Hematopoietic multipotent progenitor cell (in vitro differentiated cells): ENCODE data around the gene GSTCD. TPM values are rescaled to one million over a fixed set of nuclear protein-coding genes. Genes with fewer than 3 reads are reported as not detected.
"Not testable (repeated sequence)": the region's sequence is repeated elsewhere in the genome, so short reads cannot be mapped to it uniquely, and the experiment has no call there.

ENCODE experiments used
- DNase-seq, 3 donors: peaks; one replicate each; pipeline ENCODE4 v3.0.0-alpha.2; 2011 to 2015; ENCODE audit warnings: low read depth in 2 of 3, low spot score in 2 of 3
- total RNA-seq: library from RNA; depleted of rRNA; stranded (reverse); fragments of >200 nt; gene quantifications from one replicate; pipeline ENCODE4 v1.2.3, GENCODE V29; 2012

Gene GSTCD
- total RNA-seq, 1 donor, result 9.2 TPM

GRCh38 chr4:105714932-105715331 is 6.3 kb downstream of the GSTCD start:
- no peak for DNase-seq

DNA sequence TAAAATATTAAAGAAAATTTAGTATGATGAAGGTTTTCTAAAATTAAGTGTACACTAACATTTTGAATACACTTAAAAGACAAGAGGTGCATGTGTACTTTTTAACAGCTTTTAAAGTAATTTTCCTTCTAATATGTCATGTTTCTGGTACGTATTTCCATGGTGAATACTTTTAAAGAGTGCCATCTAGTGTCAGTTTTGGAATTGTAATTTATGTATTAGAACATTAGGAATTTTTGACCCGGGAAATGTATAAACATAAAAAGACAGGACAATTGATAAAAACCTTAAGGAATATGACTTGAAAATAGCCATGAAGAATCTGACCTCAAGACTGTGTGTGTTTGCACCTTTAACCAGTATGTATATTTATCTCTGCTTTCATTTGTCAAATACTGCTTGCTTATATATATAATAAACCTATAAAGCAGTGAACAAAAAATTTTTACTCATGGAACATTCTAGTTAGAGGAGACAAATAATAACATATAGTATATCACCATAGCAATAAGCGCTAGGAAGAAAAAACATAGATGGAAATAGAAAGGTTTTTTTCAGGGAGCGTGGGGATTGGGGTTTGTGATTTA is 7.2 kb downstream of the GSTCD start:
- peak in 2 of 3 donors; percentile 25 to 40 for DNase-seq

DNA sequence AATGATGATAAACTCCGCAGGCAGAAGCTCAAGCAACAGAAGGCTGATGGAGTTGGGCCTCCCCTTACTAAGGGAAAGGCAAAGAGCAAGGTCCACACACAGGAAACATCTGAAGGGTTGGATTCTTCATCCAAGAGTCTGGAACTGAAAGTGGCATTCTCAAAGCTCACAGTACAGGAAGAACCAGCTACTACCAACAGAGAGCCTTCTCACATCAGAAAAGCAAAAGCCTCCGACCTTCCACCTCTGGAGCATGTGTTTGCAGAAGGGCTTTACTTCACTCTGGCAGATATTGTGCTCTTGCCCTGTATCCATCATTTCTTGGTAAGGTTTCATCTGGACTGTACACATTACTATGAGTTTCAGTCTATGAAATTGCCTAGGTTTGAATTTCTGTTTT is 10.6 kb downstream of the GSTCD start:
- DNase-seq, result no peak

- DNase-seq, result no peak
These were observed 17.0 kb downstream of the GSTCD start for GRCh38 chr4:105725623-105726022.

GRCh38 chr4:105729895-105730294 is 21.3 kb downstream of the GSTCD start:
- not testable (repeated sequence) for DNase-seq

DNA sequence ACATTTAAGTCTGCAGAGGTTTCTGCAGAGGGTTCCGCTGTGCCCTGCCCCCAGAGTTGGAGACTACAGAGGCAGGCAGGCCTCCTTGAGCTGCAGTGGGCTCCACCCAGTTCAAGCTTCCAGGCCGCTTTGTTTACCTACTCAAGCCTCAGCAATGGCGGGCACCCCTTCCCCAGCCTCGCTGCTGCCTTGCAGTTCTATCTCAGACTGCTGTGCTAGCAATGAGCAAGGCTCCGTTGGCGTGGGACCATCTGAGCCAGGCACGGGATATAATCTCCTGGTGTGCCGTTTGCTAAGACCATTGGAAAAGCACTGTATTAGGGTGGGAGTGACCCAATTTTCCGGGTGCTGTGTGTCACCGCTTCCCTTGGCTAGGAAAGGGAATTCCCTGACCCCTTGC is 26.6 kb downstream of the GSTCD start:
- not testable (repeated sequence) for DNase-seq

DNA sequence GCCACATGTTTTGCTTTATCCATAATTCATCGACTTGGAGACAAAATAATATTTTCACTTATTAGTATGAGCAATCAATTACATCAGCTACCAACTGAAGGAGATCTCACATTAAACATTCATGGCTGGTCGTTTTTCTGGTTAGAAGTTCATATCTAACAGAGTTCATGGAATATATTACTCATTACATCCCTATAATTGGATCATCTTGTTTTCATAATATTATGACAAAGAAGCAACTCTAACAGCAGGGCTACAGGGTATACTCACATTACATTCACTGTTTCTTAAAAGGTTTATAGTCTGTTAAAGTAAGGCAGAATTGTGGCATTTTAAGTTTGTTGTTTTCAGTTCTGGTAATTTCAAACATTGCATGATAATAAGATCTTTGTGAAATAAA is 33.0 kb downstream of the GSTCD start:
- no peak for DNase-seq

- no peak for DNase-seq
These were observed 39.6 kb downstream of the GSTCD start for GRCh38 chr4:105748222-105748621.

DNA sequence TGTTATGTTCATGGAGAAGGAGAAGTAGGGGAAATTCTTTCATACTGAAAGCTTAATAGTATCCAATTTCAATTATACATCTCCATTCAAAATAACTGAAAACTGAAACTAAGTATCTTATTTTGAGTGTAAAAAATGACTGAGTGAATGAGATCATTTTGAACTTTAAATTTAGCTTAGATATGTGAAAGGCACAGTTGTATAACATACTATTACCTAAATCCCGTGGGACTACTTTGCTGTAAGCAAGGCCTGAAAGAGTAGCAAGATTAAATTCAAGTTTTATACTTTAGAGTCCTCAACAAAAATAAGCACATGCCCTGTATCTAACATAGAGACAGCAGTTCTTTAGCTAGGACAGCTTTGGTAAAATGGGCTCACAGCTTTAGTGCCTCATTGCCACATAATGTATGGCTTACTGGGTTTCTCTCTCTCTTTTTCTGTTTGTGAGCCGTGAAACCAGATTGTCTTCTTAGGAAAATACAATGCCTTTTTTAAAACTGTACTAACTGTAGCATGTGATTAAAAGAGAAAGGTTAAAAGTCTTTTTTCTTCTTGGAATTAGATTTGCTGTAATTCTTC is 43.2 kb downstream of the GSTCD start:
- no peak for DNase-seq

GRCh38 chr4:105753361-105753760 is 44.8 kb downstream of the GSTCD start:
- no peak for DNase-seq

GRCh38 chr4:105755375-105755774 is 46.8 kb downstream of the GSTCD start:
- no peak for DNase-seq

DNA sequence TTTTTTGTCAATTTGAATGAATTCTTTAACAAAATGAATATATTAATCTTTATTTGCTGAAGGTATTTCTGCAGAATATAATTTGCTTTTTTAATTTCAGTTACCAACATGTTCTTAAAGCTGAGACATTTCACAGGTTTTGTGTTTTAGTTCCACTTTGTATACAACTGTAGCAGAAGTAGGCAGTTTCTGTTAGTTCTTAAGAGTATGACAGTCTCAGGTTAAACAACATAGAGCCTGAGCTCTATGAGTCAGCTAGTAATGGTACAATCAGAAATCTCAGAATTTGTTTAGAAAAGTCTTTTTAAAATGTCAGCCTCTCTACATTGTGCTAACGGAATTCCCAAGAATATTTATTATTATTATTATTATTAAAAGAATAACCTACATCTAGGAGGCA is 50.4 kb downstream of the GSTCD start:
- no peak for DNase-seq

GRCh38 chr4:105765690-105766407 is 57.3 kb downstream of the GSTCD start:
- DNase-seq, result no peak

GRCh38 chr4:105767579-105767978 is 59.0 kb downstream of the GSTCD start:
- DNase-seq, result no peak

- not testable (repeated sequence) for DNase-seq
These were observed 61.9 kb downstream of the GSTCD start for GRCh38 chr4:105770524-105770923.

DNA sequence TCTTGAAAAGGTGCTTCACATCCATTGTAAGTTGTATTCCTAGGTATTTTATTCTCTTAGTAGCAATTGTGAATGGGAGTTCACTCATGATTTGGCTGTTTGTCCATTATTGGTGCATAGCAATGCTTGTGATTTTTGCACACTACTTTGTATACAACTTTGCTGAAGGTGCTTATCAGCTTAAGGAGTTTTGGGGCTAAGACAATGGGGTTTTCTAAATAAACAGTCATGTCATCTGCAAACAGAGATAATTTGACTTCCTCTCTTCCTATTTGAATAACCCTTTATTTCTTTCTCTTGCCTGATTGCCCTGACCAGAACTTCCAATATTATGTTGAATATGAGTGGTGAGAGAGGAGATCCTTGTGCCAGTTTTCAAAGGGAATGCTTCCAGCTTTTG is 63.5 kb downstream of the GSTCD start:
- DNase-seq, result not testable (repeated sequence)

DNA sequence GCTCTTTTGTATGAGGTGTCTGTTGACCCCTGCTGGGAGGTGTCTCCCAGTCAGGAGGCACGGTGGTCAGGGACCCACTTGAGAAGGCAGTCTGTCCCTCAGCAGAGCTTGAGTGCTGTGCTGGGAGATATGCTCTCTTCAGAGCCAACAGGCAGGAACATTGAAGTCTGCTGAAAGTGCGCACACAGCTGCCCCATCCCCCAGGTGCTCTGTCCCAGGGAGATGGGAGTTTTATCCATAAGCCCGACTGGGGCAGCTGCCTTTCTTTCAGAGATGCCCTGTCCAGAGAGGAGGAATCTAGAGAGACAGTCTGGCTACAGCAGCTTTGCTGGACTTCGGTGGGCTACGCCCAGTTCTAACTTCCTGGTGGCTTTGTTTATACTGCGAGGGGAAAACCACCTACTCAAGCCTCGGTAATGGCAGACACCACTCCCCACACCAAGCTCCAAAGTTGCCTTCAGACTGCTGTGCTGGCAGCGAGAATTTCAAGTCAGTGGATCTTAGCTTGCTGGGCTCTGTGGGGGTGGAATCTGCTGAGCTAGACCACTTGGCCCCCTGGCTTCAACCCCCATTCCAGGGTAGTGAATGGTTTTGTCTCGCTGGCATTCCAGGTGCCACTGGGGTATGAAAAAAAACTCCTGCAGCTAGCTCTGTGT is 67.3 kb downstream of the GSTCD start:
- not testable (repeated sequence) for DNase-seq

DNA sequence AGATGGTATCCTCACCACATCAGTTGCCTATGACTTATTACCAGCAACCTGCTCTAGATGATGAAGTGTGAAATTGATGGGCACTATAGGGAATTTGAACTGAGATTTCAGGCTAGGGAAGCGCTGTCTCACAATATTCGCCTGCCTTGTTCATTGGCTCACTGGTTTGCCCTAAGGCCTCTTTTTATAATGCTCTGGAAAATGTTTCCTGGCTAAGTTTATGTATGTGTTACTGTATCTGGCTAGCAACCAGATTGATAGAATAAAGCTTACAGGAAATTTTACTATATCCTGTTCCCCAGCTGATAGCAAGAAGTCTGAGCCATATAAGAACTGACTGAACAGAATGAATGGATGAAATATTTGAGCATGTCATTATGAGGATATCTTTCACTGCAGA is 71.6 kb downstream of the GSTCD start:
- no peak for DNase-seq

DNA sequence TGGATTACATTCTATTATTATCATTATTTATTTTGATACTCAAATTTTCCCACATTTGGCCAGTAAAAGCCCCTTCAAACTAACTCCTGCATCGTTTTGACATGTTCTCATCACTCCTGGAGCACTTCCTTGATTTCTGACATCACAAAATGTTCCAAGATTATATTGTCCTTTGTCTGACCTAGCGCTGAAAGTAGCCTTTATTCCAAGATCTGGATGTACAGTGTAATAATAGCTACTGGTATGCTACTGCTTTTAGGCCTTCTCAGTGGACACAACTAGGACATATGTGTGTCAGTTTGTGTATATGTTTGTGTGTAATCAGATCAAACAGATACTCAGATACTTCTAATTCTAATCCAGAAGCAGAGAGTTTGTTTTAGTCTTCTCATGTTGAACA is 76.2 kb downstream of the GSTCD start:
- DNase-seq, result no peak

DNA sequence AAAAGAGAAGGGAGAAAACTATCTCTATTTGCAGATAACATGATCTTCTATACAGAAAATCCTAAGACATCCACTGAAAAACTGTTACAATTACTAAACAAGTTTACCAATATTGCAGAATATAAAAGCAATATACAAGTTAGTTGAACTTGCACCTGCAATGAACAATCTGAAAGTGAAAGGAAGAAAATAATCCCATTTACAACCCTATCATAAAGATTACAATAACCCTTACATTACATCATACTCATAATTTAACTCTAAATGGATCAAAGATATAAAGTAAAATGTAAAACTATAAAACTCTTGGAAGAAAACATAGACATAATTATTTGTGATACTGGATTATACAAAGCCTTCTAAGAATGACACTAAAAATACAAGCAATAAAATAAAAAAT is 77.2 kb downstream of the GSTCD start:
- no peak for DNase-seq

DNA sequence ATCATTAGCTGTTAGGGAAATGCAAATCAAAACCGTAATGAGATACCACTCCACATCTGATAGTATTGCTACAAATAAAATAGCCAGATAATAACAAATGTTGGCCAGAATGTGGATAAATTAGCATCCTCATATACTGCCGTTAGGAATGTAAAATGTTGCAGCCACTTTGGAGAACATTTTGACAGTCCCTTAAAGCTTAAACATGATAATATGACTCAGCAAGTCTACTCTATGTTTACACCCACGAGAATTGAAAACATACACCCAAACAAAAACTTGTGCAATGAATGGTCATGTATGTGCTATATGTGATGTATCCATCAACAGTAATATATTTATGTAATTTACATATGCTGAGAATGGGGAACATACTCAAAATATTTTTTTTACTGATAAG is 78.2 kb downstream of the GSTCD start:
- DNase-seq, result no peak

DNA sequence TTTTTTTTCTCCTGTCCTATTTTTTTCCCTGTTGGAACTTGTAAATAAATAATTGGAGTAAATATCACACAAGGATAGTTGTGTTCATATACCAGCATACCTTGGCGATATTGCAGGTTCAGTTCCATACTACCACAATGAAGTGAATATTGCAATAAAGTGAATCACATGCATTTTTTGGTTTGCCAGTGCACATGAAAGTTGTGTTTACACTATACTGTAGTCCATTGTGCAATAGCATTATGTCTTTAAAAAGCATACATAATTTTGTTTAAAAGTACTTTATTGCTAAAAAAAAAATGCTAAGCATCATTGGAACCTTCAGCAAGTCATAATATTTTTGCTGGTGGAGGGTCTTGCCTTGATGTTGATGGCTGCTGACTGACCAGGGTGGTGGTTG is 88.6 kb downstream of the GSTCD start:
- no peak for DNase-seq
